NCI-H526 treated with DMSO at 0.1 percent for 48 hours (cell line): Measurements from ENCODE around the gene CETP.
"Not testable (repeated sequence)": the region's sequence is repeated elsewhere in the genome, so short reads cannot be mapped to it uniquely, and the experiment has no call there.

Source experiments
- DNase-seq: peaks from one replicate; lab custom pipeline; 2025; lab: John Stamatoyannopoulos, UW

CETP gene

DNA sequence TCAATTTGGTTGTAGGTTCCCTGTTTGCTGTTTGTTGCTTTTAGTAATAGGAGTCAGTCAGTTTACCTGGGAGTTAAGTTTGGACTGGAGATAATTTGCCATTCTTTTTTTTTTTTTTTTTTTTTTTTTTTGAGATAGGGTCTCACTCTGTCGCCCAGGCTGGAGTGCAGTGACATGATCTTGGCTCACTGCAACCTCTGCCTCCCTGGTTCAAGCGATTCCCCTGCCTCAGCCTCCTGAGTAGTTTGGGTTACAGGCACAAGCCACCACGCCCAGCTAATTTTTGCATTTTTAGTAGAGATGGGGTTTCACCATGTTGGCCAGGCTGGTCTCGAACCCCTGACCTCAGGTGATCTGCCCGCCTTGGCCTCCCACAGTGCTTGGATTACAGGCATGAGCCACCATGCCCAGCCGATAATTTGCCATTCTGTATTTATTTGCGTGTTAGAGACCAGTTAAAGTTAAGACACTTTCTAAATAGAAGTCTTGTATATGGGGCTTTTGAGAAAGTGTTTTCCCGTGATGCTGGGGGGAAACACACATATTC is 27.1 kb upstream of the CETP start:
- not testable (repeated sequence) for DNase-seq

DNA sequence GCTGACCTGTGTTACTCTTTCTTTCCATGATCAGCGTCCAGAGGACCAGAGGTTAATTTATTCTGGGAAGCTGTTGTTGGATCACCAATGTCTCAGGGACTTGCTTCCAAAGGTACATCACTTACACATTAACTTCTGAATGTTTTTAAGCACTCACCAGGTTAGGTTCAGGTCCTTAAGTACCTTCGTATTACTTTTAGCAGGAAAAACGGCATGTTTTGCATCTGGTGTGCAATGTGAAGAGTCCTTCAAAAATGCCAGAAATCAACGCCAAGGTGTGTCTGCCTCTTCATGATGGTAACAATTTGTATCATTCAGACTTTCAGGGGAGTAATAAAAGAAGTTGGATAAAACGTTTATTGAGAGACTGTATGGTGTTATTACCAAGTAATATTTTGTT is 26.5 kb upstream of the CETP start:
- no peak for DNase-seq

DNA sequence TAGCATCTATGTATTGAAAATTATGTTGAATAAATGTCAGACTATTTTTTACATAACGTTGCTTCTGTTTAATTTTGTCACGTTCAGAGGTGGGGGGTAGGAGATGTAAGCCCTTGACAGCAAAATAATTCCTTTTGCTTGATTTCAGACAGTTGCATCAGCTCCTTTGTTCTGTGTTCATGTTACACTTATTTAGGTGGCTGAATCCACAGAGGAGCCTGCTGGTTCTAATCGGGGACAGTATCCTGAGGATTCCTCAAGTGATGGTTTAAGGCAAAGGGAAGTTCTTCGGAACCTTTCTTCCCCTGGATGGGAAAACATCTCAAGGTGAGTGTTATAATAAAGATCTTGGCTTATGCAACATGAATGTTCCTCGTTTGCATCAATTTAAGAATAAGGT is 25.3 kb upstream of the CETP start:
- DNase-seq: no peak

DNA sequence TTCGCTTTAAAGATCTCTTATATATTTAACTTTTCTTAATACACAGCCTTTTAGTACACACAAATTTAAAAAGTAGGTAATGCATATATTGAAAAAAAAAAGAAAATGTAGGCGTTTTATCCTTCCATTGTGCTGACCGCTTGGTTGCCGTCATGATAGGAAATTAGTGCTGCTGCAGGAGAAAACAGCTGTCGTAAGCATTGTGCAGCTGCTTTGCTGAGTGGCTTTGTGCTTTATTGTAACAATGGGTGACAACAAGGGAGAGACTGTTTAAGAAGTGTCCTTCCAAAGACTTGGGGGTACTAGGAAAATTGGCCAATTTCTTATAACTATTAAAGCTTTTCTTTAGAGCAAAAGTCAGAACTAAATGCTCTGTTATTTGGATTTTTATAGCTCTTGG is 24.8 kb upstream of the CETP start:
- DNase-seq: no peak

- no peak for DNase-seq
Observed at GRCh38 chr16:56938664-56939513, 22.9 kb upstream of the CETP start.

DNA sequence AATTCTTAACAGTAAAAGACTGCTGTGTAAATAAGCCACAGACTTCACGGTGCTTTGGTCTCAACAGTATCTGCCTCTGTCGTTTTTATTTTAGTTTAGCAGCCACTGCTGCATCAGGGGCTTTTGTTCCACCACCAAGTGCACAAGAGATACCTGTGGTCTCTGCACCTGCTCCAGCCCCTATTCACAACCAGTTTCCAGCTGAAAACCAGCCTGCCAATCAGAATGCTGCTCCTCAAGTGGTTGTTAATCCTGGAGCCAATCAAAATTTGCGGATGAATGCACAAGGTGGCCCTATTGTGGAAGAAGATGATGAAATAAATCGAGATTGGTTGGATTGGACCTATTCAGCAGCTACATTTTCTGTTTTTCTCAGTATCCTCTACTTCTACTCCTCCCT is 21.9 kb upstream of the CETP start:
- no peak for DNase-seq

DNA sequence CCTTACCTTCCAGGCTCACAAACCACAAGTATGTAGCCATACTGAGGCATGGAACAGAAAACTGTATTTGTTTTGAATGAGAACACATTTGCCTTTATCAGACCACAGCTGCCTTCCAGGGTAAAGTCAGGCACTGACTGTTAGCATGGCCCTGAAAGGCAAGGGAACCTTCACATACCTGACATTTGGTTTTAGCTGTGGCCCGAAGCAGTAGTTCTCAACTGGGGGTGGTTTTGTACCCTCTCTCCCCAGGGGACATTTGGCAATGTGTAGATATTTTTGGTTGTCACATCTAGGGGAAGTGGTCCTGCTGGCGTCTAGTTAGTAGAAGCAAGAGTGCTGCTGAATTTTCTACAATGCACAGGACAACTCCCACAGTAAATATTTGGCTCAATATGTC is 20.7 kb upstream of the CETP start:
- DNase-seq: no peak

GRCh38 chr16:56941856-56942331 is 19.9 kb upstream of the CETP start:
- DNase-seq: no peak

DNA sequence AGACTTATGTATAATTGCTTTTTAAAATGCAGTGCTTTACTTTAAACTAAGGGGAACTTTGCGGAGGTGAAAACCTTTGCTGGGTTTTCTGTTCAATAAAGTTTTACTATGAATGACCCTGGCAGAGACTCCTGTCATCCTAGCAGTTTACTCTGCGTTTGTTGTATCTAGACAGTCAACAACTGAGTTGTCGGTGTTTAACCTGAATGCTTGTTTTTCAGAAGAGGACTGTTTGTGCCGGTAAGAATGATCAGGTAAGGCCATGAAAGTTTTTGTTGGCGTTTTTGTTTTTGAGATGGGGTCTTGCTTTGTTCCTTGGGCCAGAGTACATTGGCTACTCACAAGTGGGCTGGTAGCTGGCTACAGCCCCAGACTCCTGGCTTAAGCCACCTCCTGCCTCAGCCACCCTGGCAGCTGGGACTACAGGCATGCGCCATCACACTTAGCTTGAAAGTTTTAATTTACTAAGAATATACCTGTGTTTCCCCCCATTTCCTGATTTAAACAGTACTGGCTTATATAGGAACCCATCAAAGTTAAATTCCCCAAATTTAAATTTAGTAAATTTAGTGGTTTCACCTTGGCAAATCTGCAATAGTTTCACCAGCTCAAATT is 17.9 kb upstream of the CETP start:
- no peak for DNase-seq

GRCh38 chr16:56944954-56945839 is 16.6 kb upstream of the CETP start:
- DNase-seq: no peak

GRCh38 chr16:56945847-56946527 is 15.8 kb upstream of the CETP start:
- DNase-seq: no peak

- no peak for DNase-seq
Observed at GRCh38 chr16:56946767-56947603, 14.8 kb upstream of the CETP start.

GRCh38 chr16:56947604-56947995 is 14.2 kb upstream of the CETP start:
- no peak for DNase-seq

DNA sequence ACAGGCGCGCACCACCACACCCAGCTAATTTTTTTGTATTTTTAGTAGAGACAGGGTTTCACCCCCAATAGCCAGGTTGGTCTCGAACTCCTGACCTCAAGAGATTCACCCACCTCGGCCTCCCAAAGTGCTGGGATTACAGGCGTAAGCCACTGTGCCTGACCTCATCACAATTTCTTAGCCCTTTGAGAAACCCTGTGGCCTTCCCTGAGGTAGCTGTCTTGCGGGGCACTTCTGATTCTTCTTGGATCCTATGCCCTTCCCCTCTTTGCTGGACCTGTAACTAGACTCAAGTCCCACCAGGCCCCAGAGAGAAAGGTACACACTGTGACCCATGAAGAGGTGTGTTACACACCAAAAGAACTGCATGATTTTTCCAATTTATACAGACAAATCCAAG is 13.5 kb upstream of the CETP start:
- no peak for DNase-seq

- DNase-seq: no peak
Observed at GRCh38 chr16:56950051-56950450, 11.7 kb upstream of the CETP start.

DNA sequence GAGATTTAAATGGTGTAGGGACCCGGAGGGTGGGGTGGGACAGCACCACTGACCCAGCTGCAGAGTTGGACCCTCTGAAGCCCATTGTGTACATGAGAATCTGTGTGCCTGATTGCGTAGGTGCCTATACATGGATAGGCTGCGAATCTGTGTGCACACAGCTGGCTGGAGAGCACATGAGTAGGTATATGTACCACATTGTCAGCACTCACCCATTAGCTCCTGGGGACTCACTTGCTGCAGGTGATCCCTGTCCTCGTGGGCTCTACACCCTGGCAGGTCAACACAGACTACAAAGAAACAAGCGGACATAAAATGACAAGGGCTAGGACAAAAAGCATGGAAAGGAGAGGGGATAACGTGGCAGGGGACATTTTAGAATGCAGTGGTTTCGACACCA is 11.3 kb upstream of the CETP start:
- DNase-seq: no peak

- peak; percentile 5 for DNase-seq
Observed at GRCh38 chr16:56950881-56951771, 10.6 kb upstream of the CETP start.

GRCh38 chr16:56953006-56953405 is 8.7 kb upstream of the CETP start:
- DNase-seq: no peak

DNA sequence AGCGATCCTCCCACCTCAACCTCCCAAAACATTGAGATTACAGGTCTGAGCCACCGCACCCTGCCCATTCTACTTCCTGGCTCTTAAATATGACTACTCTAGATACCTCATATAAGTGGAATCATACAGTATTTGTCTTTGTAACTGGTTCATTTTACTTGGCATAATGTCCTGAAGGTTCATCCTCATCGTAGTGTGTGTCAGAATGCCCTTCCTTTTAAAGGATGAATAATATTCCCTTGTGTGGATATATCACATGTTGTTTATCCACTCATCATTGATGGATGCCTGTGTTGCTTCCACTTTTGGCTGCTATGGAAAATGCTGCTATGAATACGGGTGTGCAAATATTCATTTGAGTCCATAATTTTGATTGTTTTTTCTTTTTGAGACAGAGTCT is 5.7 kb upstream of the CETP start:
- DNase-seq: no peak

DNA sequence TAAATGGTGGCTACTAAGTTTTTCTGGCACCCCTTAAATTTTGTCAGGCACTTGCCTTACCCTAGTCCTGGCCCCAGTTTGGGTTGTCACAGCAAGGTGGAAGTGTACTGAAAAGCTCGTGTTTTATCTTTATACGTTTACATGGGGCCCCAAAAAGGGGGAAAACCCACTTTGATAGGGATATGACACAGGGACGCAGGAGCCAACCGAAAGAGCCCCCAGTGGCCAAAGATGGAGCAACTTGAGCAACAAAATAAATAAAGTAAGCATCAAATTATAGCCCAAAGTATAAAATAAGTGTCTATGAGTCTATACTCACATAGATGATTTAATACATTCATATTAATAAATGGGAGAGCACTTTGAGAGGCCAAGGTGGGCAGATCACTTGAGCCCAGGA is 5.0 kb upstream of the CETP start:
- DNase-seq: no peak
